Loucy (cell line): ENCODE measurements around the gene CCDC184.
A peak's percentile ranks its signal among the peaks of the same experiment; 100 is the strongest.
"Not testable (repeated sequence)": the region's sequence is repeated elsewhere in the genome, so short reads cannot be mapped to it uniquely, and the experiment has no call there.

Experiments
- H2AFZ ChIP-seq: fragments of 200-600 bp; sonication (generic); 2 replicates; pipeline ENCODE4 v1.6.0; 2016; ENCODE audit warnings: antibody characterized with exemption, mild to moderate bottlenecking, low read length, moderate library complexity
- H3F3A ChIP-seq: fragments of 200-600 bp; 2 replicates; pipeline ENCODE4 v1.6.0; 2016; ENCODE audit warnings: antibody characterized with exemption, low read depth, mild to moderate bottlenecking
- H3K27me3 ChIP-seq: fragments of 200-600 bp; sonication (generic); 2 replicates; pipeline ENCODE4 v1.6.1; 2014; ENCODE audit warnings: low read length, mild to moderate bottlenecking; ENCODE audit not compliant: insufficient read depth, poor library complexity, severe bottlenecking
- H3K36me3 ChIP-seq: fragments of 200-600 bp; sonication (generic); 2 replicates; pipeline ENCODE4 v1.6.1; 2016; ENCODE audit warnings: low read length; ENCODE audit not compliant: insufficient read depth
- H3K4me1 ChIP-seq: fragments of 200-600 bp; sonication (generic); 2 replicates; pipeline ENCODE4 v1.5.1; 2014; ENCODE audit warnings: low read length, mild to moderate bottlenecking; ENCODE audit not compliant: insufficient read depth, poor library complexity, severe bottlenecking
- H3K4me2 ChIP-seq: fragments of 200-600 bp; sonication (generic); 2 replicates; pipeline ENCODE4 v1.6.0; 2014; ENCODE audit warnings: antibody characterized with exemption, low read length, low read depth, mild to moderate bottlenecking; ENCODE audit not compliant: poor library complexity, severe bottlenecking
- H3K4me3 ChIP-seq: fragments of 200-600 bp; sonication (generic); 2 replicates; pipeline ENCODE4 v1.5.1; 2014; ENCODE audit warnings: low read length, mild to moderate bottlenecking, mixed read lengths; ENCODE audit not compliant: poor library complexity, severe bottlenecking
- H3K79me2 ChIP-seq: fragments of 200-600 bp; sonication (generic); 2 replicates; pipeline ENCODE4 v1.6.1; 2014; ENCODE audit warnings: low read length; ENCODE audit not compliant: insufficient read depth
- H3K9ac ChIP-seq: fragments of 200-600 bp; sonication (generic); 2 replicates; pipeline ENCODE4 v1.6.0; 2014; ENCODE audit warnings: mild to moderate bottlenecking, low read depth, low read length, moderate library complexity; ENCODE audit not compliant: poor library complexity, severe bottlenecking
- H3K9me2 ChIP-seq: fragments of 200-600 bp; sonication (generic); replicated peaks from 2 replicates; pipeline ENCODE4 v1.6.1; 2016; ENCODE audit warnings: low read depth, low read length, mixed read lengths
- H3K9me3 ChIP-seq: fragments of 200-600 bp; sonication (generic); 2 replicates; pipeline ENCODE4 v1.6.1; 2014; ENCODE audit warnings: mild to moderate bottlenecking, antibody characterized with exemption, low read length, low read depth; ENCODE audit not compliant: insufficient read depth
- H4K20me1 ChIP-seq: fragments of 200-600 bp; sonication (generic); 2 replicates; pipeline ENCODE4 v1.6.0; 2014; ENCODE audit warnings: antibody characterized with exemption, low read length, mild to moderate bottlenecking; ENCODE audit not compliant: insufficient read depth, poor library complexity, severe bottlenecking
- EZH2phosphoT487 ChIP-seq: fragments of 200-600 bp; IDR thresholded peaks from 2 replicates; pipeline ENCODE4 v1.6.1; 2018; ENCODE audit warnings: antibody characterized with exemption, mild to moderate bottlenecking, moderate library complexity, borderline replicate concordance
- TF ChIP-seq, protein P1 (sequence below): fragments of 200-600 bp; sonication (generic); conservative IDR thresholded peaks from 2 replicates; pipeline ENCODE4 v1.5.1; 2014; ENCODE audit warnings: mild to moderate bottlenecking, antibody characterized with exemption, low read length

Gene CCDC184

DNA sequence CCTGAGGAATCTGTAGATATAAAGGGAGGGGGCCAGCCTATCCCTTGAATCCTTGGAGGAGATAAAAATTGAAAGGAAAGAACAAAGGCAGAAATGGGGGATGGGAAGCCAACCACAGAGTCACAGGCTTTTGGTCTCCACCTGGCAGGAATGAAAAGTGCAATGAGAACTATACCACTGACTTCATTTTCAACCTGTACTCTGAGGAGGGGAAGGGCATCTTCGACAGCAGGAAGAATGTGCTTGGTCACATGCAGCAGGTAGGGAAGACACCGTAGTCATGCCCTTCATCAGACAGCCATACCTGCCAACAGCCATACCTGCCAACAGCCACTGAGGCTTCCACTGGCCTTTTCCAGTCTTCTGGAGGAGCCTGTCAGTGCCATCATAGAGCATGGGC lies 39.5 kb upstream of the CCDC184 start:
- H3K9me3 ChIP-seq = no peaks in the 10 kb centered on the region
- H4K20me1 ChIP-seq = no peaks in the 10 kb centered on the region
- no peaks in the 10 kb centered on the region for H3F3A ChIP-seq
- no peaks in the 10 kb centered on the region for H3K27me3 ChIP-seq
- no peak overlapping the region for H3K4me2 ChIP-seq
- H3K9ac ChIP-seq = no peak overlapping the region
- H3K36me3 ChIP-seq = peaks cover 30% of the 10 kb centered on the region
- no peaks in the 10 kb centered on the region for H3K79me2 ChIP-seq
- no peaks in the 10 kb centered on the region for H3K4me1 ChIP-seq
- no peak for TF ChIP-seq EZH2phosphoT487
- TF ChIP-seq, protein P1, sequence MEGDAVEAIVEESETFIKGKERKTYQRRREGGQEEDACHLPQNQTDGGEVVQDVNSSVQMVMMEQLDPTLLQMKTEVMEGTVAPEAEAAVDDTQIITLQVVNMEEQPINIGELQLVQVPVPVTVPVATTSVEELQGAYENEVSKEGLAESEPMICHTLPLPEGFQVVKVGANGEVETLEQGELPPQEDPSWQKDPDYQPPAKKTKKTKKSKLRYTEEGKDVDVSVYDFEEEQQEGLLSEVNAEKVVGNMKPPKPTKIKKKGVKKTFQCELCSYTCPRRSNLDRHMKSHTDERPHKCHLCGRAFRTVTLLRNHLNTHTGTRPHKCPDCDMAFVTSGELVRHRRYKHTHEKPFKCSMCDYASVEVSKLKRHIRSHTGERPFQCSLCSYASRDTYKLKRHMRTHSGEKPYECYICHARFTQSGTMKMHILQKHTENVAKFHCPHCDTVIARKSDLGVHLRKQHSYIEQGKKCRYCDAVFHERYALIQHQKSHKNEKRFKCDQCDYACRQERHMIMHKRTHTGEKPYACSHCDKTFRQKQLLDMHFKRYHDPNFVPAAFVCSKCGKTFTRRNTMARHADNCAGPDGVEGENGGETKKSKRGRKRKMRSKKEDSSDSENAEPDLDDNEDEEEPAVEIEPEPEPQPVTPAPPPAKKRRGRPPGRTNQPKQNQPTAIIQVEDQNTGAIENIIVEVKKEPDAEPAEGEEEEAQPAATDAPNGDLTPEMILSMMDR = no peak
- H3K9me2 ChIP-seq = no peaks in the 10 kb centered on the region
- H2AFZ ChIP-seq = no peak overlapping the region
- no peak overlapping the region for H3K4me3 ChIP-seq

DNA sequence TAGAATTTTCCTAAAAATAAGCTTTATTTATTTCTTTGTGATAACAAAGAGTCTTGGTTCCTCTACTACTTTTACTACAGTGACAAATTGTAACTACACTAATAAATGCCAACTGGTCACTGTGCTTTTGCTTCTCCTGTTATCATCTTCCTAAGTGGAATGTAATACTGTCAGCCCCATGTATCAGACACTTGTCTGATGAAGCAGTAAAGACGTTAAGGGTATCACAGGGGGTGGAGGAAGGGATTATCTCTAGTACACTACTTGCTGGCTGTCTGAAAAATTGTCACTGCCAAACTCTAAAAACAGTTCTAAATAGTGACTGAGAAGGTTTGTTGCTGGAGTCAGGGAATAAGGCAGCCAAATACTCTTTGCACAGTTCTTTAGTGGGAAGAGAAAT lies 37.5 kb upstream of the CCDC184 start:
- H4K20me1 ChIP-seq = no peaks in the 10 kb centered on the region
- no peaks in the 10 kb centered on the region for H3K9me3 ChIP-seq
- H3K4me2 ChIP-seq = no peak overlapping the region
- H3K27me3 ChIP-seq = no peaks in the 10 kb centered on the region
- no peak overlapping the region for H3K9ac ChIP-seq
- H3K4me3 ChIP-seq = no peak overlapping the region
- no peaks in the 10 kb centered on the region for H3K9me2 ChIP-seq
- H3F3A ChIP-seq = no peaks in the 10 kb centered on the region
- no peaks in the 10 kb centered on the region for H3K79me2 ChIP-seq
- H3K4me1 ChIP-seq = no peaks in the 10 kb centered on the region
- no peak for TF ChIP-seq EZH2phosphoT487
- TF ChIP-seq, protein P1 = no peak
- peaks cover 50% of the 10 kb centered on the region for H3K36me3 ChIP-seq
- no peak overlapping the region for H2AFZ ChIP-seq

- H3K9me3 ChIP-seq = no peaks in the 10 kb centered on the region
- H3F3A ChIP-seq = no peaks in the 10 kb centered on the region
- H3K4me3 ChIP-seq = no peak overlapping the region
- TF ChIP-seq, protein P1 = no peak
- no peak for TF ChIP-seq EZH2phosphoT487
- H3K79me2 ChIP-seq = peaks cover 26% of the 10 kb centered on the region
- no peaks in the 10 kb centered on the region for H3K27me3 ChIP-seq
- H3K4me2 ChIP-seq = no peak overlapping the region
- H3K4me1 ChIP-seq = peaks cover 15% of the 10 kb centered on the region
- no peak overlapping the region for H3K9ac ChIP-seq
- no peak overlapping the region for H2AFZ ChIP-seq
- no peaks in the 10 kb centered on the region for H4K20me1 ChIP-seq
- H3K9me2 ChIP-seq = no peaks in the 10 kb centered on the region
- H3K36me3 ChIP-seq = peaks cover 35% of the 10 kb centered on the region
Measured at GRCh38 chr12:48151103-48151771, 32.2 kb upstream of the CCDC184 start.

GRCh38 chr12:48155786-48156185 lies 27.7 kb upstream of the CCDC184 start:
- peak overlapping the region; percentile 84 for H3K4me3 ChIP-seq
- not testable (repeated sequence) for H3K4me2 ChIP-seq, H3K9me3 ChIP-seq, H3K9me2 ChIP-seq, H3K27me3 ChIP-seq, H3F3A ChIP-seq, H3K36me3 ChIP-seq, H4K20me1 ChIP-seq, H2AFZ ChIP-seq
- H3K9ac ChIP-seq = peak overlapping the region; percentile 80
- peaks cover 34% of the 10 kb centered on the region for H3K79me2 ChIP-seq
- H3K4me1 ChIP-seq = peaks cover 31% of the 10 kb centered on the region
